Thoracic aorta (tissue), 2 donors: Measurements from ENCODE around the gene COPS3. TPM values are rescaled to one million over a fixed set of nuclear protein-coding genes. Genes with fewer than 3 reads are reported as not detected.

ENCODE experiments used
- ATAC-seq: fragments of 150-250 bp; one replicate; pipeline ENCODE4 v1.8.0; 2017; ENCODE audit warnings: low read depth; ENCODE audit not compliant: insufficient number of reproducible peaks, low FRiP score
- DNase-seq: peaks from one replicate; pipeline ENCODE4 v3.0.0-alpha.2; 2020; ENCODE audit warnings: low spot score
- H3K27ac ChIP-seq, 2 donors: fragments of 200-600 bp; sonication (generic); 1 replicate in 1 of 2; 2 replicates in 1 of 2; pipeline ENCODE4 v1.5.1; 2016; ENCODE audit warnings: mild to moderate bottlenecking in 2 of 2, moderate library complexity in 2 of 2
- H3K27me3 ChIP-seq: fragments of 200-600 bp; sonication (generic); replicated peaks from 2 replicates; pipeline ENCODE4 v1.6.0; 2016; ENCODE audit warnings: mild to moderate bottlenecking; ENCODE audit not compliant: insufficient read depth
- H3K36me3 ChIP-seq: fragments of 200-600 bp; sonication (generic); one replicate; pipeline ENCODE4 v1.5.1; 2016
- H3K4me1 ChIP-seq, 2 donors: fragments of 200-600 bp; sonication (generic); 1 replicate in 1 of 2; 2 replicates in 1 of 2; pipeline versions ENCODE4 v1.5.1 to v1.6.0; 2016; ENCODE audit warnings: low read depth in 2 of 2, mild to moderate bottlenecking in 1 of 2; ENCODE audit not compliant: control insufficient read depth in 1 of 2
- H3K4me3 ChIP-seq: fragments of 200-600 bp; sonication (generic); 2 replicates; pipeline ENCODE4 v1.5.1; 2016; ENCODE audit warnings: mild to moderate bottlenecking
- H3K9me3 ChIP-seq: fragments of 200-600 bp; sonication (generic); 2 replicates; pipeline ENCODE4 v1.5.1; 2016
- CTCF ChIP-seq: fragments of 200-600 bp; sonication (generic); IDR thresholded peaks from one replicate; pipeline ENCODE4 v1.5.1; 2019; ENCODE audit warnings: antibody characterized with exemption
- total RNA-seq, 2 donors: library from RNA; depleted of rRNA; stranded (reverse); fragments of >200 nt; gene quantifications; one replicate each; pipeline versions ENCODE4 v1.1.0 to v1.2.3, GENCODE V29; 2016

COPS3 gene
- total RNA-seq, 2 donors from 2014 or later = 45.4 to 49.8 TPM

GRCh38 chr17:17324616-17325015 is 43.6 kb upstream of the COPS3 start:
- H3K27me3 ChIP-seq = no peaks in the 10 kb centered on the region
- no peaks in the 10 kb centered on the region for H3K9me3 ChIP-seq
- no peak overlapping the region for H3K27ac ChIP-seq
- TF ChIP-seq CTCF = no peak
- H3K4me3 ChIP-seq = no peak overlapping the region
- ATAC-seq (no peak), DNase-seq (no peak)
- H3K4me1 ChIP-seq = no peaks in the 10 kb centered on the region
- H3K36me3 ChIP-seq = no peaks in the 10 kb centered on the region

- TF ChIP-seq CTCF = no peak
- Histone ChIP-seq H3K36me3 (no peaks in the 10 kb centered on the region), H3K4me1 (no peaks in the 10 kb centered on the region), H3K27me3 (no peaks in the 10 kb centered on the region), H3K9me3 (no peaks in the 10 kb centered on the region), H3K27ac (no peak overlapping the region), H3K4me3 (no peak overlapping the region)
- no peak for DNase-seq
- ATAC-seq = no peak
These were observed 41.8 kb upstream of the COPS3 start for GRCh38 chr17:17322516-17323510.

- H3K27ac ChIP-seq = no peak overlapping the region
- ATAC-seq (no peak), DNase-seq (no peak)
- H3K27me3 ChIP-seq = no peaks in the 10 kb centered on the region
- H3K4me3 ChIP-seq = no peak overlapping the region
- no peaks in the 10 kb centered on the region for H3K9me3 ChIP-seq
- H3K4me1 ChIP-seq = no peaks in the 10 kb centered on the region
- TF ChIP-seq CTCF = no peak
- no peaks in the 10 kb centered on the region for H3K36me3 ChIP-seq
These were observed 40.4 kb upstream of the COPS3 start for GRCh38 chr17:17321356-17322025.

- Histone ChIP-seq H3K4me3 (no peak overlapping the region), H3K36me3 (no peaks in the 10 kb centered on the region), H3K27ac (no peak overlapping the region), H3K4me1 (no peaks in the 10 kb centered on the region), H3K27me3 (no peaks in the 10 kb centered on the region), H3K9me3 (no peaks in the 10 kb centered on the region)
- DNase-seq (no peak), ATAC-seq (no peak)
- no peak for TF ChIP-seq CTCF
These were observed 39.8 kb upstream of the COPS3 start for GRCh38 chr17:17320911-17321220.

- TF ChIP-seq CTCF = no peak
- ATAC-seq (no peak), DNase-seq (no peak)
These were observed 39.3 kb upstream of the COPS3 start for GRCh38 chr17:17320188-17320910.

More at GRCh38 chr17:17320188-17320910, 39.3 kb upstream of the COPS3 start:
- Histone ChIP-seq H3K27ac (no peak overlapping the region), H3K9me3 (no peaks in the 10 kb centered on the region), H3K27me3 (no peaks in the 10 kb centered on the region), H3K4me1 (no peaks in the 10 kb centered on the region), H3K4me3 (no peak overlapping the region), H3K36me3 (no peaks in the 10 kb centered on the region)
